GM20000 (cell line): Measurements from ENCODE around the gene RGS14.
"Not testable (repeated sequence)": the region's sequence is repeated elsewhere in the genome, so short reads cannot be mapped to it uniquely, and the experiment has no call there.

Experiments
- DNase-seq: peaks from one replicate; pipeline ENCODE4 v3.0.0; 2012; ENCODE audit warnings: low spot score
- TF ChIP-seq, protein P1 (sequence below): IDR thresholded peaks from 2 replicates; pipeline ENCODE4 v1.5.1; 2012; ENCODE audit warnings: mild to moderate bottlenecking, control low read depth; ENCODE audit errors: extremely low read depth, missing control alignments

RGS14 gene

DNA sequence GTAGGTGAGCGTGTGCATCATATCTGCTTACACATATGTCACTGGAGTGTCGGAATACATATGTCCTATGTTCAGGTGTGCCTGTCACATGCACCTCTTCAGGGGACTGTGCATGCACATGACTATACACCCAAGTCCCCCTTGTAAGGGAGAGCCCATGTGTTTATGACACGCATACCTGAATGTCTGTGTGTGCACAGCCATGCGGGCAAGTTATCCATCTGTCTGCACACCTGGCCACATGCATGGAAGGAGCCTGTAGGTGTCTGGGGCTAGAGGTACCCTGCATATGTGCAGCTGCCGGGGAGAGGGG, 622 bp upstream of the RGS14 start:
- TF ChIP-seq, protein P1, sequence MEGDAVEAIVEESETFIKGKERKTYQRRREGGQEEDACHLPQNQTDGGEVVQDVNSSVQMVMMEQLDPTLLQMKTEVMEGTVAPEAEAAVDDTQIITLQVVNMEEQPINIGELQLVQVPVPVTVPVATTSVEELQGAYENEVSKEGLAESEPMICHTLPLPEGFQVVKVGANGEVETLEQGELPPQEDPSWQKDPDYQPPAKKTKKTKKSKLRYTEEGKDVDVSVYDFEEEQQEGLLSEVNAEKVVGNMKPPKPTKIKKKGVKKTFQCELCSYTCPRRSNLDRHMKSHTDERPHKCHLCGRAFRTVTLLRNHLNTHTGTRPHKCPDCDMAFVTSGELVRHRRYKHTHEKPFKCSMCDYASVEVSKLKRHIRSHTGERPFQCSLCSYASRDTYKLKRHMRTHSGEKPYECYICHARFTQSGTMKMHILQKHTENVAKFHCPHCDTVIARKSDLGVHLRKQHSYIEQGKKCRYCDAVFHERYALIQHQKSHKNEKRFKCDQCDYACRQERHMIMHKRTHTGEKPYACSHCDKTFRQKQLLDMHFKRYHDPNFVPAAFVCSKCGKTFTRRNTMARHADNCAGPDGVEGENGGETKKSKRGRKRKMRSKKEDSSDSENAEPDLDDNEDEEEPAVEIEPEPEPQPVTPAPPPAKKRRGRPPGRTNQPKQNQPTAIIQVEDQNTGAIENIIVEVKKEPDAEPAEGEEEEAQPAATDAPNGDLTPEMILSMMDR = no peak
- DNase-seq = no peak

DNA sequence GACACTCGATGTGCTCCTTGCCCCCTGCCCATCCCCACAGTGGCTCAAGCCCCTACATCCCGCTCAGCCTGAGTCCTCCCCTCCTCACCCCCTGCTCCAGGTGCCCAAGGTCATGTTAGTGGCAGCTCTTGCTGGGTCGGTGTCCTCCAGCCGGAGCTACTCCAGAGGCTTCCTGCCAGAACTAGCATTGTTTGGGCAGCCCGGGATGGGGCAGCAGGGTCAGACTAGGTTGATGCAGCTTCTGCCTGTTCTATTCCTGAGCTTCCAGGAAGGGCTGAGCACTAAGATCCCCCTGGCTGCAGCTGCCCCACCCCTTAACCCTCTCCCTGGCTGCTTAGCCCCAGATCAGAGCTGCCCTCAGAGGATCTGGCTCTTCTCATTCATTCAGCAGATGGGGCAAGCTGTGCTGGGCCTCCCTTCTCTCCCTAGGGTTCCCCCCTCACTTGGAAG, 671 bp downstream of the RGS14 start:
- TF ChIP-seq, protein P1 = no peak
- no peak for DNase-seq

DNA sequence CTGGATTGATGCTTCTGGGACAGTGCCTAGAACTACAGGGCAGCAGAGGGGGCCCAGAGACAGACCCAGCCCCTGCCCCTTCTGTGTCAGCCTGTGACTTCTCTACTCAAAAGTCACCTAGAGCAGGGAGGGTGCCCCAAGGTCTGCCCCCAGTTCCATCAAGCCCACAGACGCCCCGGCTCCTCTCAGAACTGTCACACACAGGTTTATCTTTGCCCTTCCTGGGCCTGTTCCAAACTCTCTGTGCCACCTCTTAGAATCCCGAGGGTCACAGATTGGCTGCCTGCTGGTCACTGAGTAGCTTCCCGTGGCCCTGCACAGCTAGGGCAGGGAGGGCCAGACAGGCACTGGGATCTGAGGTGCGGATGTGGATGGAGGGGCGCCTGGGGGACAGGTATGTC, 1.7 kb downstream of the RGS14 start:
- DNase-seq = no peak
- TF ChIP-seq, protein P1 = no peak

DNA sequence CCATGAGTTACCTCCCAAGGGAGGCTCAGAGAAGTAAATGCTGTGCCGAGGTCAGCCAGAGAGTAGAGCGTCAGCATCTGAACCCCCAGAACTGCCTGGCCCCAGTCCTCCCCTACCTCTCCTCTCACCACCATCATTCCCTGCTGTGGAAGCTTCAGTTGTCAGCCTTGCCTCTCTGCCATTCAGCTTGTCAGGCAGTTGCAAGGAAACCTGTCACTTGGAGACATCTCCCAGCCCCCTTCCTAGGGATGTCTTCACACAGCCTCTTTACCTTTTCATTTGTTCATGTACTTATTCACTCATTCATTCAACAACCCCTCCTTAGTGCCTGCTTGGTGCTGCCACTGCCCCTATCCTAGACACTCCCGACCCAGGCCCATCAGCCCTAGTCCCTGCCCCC, 2.1 kb downstream of the RGS14 start:
- DNase-seq = no peak
- TF ChIP-seq, protein P1 = no peak

DNA sequence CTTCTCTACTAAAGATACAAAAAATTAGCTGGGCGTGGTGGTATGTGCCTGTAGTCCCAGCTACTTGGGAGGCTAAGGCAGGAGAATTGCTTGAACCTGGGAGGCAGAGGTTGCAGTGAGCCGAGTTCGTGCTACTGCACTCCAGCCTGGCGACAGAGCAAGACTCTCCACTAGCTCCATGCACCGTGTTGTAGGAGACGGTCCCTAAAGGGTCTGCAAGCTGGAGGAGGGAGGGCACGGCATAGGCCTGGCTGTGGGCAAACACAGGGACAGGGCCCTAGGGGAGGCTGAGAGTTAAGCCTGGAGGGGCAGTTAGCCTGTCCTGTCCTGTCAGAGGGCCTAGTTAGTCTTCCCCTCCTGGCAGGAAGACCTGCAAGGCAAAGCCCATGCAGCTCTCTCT, 3.0 kb downstream of the RGS14 start:
- DNase-seq = not testable (repeated sequence)

DNA sequence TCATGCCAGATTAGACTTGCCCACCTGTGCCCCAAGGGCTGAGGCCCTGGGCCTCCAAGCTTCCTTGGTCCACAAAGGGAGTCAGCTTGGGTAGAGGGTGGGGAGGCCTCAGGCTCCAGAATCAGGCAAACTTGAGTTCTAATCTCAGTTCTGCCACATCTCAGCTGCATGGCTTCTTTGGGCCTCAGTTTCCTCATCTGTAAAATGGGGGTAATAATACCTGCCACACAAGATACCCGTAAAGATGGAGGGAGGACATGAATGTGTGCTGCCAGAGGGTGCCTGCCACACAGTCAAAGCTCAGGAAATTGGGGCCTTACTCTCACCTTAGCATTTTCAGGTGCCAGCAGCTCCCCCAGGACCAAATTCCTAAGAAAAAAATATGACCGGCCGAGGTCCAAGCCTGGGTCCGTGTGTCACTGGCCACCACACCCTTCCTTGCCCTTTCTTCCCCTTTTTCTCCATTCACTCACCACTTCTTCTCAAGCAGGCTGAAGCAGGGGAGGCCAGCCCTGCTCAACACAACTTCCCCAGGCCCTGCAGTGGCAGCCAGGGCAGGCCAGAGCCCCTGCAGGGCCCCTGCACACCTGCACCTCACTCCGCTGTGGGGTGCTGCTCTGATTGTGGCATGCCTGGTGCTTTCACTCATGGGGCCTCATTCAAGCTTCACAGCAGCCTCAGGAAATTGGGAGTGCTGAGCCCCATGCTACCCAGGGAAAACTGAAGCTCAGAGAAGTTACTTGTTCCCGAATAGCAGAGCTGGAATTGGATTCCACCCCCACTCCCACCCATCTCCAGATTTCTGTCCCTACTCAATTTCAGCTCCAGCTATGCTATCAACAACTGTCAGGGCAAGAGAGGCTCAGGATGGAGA, 3.9 kb downstream of the RGS14 start:
- no peak for DNase-seq
- TF ChIP-seq, protein P1 = no peak

DNA sequence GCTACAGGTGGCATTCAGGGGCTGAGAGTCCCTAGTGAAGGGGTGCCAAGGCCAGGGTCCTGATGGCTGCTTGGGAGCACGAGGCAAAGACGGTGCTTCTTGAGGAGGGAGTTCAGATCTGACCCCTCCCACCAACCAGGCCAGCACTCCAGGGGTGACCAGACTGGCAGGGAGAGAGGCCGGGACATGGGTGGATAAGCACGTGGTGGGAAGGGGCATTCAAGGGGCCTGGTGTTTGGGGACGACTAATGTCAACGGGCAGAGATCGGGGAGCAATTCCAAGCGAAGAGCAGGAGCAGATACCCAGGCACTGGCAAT, 4.5 kb downstream of the RGS14 start:
- TF ChIP-seq, protein P1 = no peak

More for the DNA sequence above, 4.5 kb downstream of the RGS14 start:
- DNase-seq = no peak
